Activated CD4-positive, CD25-positive, alpha-beta regulatory T cell treated with anti-CD3 and anti-CD28 coated beads, Interleukin-2, amount 50 U/mL, for 72 hours (primary cell): ENCODE results near the gene RBFA.
"Not testable (repeated sequence)": the region's sequence is repeated elsewhere in the genome, so short reads cannot be mapped to it uniquely, and the experiment has no call there.

Source experiments
- DNase-seq: peaks from one replicate; pipeline ENCODE4 v3.0.0; 2021

The RBFA gene, protein sequence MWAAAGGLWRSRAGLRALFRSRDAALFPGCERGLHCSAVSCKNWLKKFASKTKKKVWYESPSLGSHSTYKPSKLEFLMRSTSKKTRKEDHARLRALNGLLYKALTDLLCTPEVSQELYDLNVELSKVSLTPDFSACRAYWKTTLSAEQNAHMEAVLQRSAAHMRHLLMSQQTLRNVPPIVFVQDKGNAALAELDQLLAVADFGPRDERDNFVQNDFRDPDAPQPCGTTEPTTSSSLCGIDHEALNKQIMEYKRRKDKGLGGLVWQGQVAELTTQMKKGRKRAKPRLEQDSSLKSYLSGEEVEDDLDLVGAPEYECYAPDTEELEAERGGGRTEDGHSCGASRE

DNA sequence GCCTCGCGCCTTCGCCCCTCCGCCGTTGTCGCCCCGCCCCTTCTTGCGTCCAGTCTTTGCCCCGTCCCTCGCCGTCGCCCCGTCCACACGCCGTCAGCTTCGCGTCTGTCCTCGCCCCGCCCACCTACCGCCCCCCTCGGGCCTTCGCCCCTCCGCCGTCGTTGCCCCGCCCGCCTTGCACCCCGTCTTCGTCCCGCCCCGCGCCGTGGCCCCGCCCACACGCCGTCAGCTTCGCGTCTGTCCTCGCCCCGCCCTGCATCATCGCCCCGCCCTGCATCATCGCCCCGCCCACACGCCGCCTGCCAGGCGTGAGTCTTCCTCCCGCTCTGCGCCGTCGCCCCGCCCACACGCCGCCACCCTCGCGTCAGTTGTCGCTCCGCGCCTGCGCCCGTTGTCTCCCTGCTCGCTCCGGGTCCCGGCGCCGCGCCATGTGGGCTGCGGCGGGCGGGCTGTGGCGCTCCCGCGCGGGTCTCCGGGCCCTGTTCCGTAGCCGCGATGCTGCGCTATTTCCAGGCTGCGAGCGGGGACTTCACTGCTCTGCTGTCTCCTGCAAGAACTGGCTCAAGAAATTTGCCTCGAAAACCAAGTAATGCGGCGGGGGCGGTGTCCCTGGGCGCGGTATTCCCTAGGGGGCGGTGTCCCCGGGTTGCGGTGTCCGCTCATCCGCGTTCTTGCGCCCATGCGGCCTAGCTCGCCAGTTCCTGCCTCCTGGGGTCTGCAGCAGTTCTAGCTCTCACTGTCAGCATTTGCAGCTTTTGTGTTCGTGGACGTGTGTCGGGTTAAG, at the start of gene RBFA:
RBFA (plus strand) TSS at position 367 of the 784 bp plus-strand sequence; CDS start at position 429, 62 bp downstream.
- peak; percentile 99 for DNase-seq

DNA sequence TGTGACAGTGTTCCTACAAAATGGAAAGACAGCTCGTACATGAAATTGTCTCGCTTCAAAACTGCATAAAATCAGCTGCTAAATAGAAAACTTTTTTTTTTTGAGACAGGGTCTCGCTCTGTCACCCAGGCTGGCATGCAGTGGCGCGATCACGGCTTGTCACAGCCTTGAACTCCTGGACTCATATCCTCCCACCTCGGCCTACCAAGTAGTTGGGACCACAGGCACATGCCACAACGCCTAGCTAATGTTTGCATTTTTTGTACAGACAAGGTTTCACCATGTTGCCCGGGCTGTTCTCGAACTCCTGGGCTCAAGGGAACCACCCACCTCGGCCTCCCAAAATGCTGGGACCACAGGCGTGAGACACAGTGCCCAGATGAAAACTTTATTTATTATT, 49.1 kb upstream of the RBFA start:
- DNase-seq, result no peak

DNA sequence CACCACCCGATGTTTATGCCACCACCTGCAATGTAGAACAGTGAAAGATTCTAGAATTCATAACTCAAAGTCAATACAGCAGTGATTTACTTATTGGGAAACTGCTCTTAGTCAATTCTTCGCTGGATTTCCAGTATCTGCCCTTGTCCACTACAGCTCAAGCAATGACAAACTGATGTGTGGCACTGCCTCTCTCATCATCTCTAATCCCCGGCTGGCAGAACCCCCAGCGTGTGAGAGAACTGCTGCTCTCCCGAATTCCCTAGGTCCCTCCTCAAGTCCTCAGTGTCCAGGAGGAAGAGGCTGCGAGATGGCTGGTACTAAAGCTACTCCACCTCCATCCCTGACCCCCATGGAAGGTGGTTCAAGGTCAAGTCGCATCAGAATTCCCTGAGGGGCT, 47.5 kb upstream of the RBFA start:
- DNase-seq, result no peak

DNA sequence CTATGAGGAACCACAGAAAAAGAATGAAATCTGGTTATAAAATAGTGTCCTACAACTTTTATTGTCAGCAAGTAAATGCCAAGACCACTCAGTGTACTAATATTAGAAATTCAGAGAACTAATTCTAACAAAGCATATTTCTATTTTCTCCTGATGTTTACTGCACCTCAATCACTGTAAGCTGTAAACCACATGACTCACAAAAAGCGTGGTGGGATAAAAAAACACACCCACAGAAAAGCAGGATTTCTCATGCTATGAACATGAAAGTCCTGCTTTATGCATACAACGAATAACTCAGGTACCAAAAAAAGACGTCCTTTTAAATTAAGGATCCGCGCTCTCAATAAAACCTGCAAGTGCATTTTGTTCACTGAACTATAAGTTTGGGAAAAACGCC, 46.7 kb upstream of the RBFA start:
- no peak for DNase-seq

DNA sequence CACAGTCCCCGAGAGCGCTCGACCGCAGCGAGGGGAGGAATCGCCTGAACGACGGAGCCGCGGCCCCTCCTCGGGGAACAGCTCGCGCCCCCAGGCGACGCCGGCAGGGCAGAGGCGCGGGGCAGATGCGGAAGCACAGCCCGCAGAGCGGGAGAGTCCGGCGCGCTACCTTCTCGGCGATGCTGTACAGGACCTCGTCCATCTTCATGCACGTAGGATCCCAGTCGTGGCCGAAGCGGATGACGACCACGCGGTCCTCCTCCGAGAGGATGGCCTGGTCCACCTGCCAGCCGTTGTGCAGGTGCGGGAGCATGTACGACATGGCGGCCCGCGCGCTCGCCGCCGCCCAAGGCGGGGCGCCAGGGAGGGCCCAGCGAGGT, 46.2 kb upstream of the RBFA start:
- no peak for DNase-seq

DNA sequence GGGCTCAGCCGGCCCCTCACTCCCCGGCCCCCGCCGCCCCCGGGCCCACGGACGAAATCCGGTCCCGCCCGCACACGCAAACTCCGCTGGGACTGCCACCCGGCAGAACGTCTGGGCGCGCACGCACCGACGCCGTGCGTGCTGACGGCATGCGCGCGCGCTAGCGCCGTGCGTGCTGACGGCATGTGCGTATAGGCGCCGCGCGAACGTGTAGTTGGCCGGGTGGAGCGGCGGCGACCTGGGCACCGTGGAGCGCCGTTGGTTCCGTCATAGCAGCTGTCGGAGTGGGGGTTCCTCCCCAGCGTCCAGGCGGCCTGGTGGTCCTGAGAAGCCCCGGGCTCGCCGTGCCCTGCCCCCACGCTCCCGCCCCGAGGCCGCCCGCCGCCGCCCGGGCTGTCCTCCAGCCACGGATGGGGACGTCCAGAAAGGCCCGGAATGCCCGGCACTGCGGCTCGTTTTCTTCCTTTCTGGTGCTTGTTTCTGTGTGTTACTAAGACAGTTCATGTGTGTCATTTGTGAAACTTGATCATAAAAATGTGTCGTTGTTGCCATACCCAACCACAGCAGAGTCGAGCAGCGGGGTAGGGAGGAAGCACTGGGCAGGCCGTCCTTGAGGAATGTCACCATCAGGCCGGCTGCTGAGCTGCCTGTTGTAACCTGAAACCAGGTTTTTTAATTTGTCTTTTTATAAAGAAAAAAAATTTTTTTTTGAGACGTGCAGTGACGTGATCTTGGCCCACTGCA, 45.6 kb upstream of the RBFA start, which contains the start of gene TXNL4A:
TXNL4A (minus strand) TSS at position 113 of the 744 bp plus-strand sequence. CDS start 171 bp downstream, outside the sequence.
- peak; percentile 86 for DNase-seq

DNA sequence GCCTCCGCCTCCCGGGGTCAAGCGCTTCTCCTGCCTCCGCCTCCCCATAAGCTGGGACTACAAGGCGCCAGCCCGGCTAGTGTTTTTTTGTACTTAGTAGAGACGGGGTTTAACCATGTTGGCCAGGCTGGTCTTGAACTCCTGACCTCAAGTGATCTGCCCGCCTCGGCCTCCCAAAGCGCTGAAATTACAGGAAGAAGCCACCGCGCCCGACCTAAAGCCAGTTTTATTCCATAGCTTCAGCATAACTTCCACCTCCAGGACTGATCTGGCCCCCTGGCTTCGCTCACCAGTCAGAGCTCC, 45.1 kb upstream of the RBFA start:
- no peak for DNase-seq

DNA sequence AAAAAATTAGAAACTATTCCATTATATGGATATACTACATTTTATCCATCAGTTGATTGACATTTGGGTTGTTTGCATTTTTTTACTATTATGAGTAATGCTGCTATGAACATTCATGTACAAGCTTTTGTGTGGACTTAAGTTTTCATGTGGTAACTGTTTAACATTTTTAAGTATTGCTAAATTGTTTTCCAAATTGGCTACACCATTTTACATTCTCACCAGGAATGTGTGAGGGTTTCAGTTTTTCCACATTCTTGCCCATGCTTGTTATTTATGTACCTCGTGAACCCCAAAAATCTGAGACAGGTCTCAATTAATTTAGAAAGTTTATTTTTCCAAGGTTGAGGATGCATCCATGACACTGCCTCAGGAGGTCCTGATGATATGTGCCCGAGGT, 42.7 kb upstream of the RBFA start:
- no peak for DNase-seq

DNA sequence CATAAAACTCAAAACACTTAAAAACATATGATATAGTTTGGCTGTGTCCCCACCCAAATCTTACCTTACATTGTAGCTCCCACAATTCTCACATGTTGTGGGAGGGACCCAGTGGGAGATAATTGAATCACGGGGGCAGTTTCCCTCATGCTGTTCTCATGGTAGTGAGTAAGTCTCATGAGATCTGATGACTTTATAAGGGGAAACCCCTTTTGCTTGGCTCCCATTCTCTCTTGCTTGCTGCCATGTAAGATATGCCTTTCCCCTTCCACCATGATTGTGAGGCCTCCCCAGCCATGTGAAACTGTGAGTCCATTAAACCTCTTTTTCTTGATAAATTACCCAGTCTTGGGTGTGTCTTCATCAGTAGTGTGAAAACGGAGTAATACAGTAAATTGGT, 34.5 kb upstream of the RBFA start:
- not testable (repeated sequence) for DNase-seq

DNA sequence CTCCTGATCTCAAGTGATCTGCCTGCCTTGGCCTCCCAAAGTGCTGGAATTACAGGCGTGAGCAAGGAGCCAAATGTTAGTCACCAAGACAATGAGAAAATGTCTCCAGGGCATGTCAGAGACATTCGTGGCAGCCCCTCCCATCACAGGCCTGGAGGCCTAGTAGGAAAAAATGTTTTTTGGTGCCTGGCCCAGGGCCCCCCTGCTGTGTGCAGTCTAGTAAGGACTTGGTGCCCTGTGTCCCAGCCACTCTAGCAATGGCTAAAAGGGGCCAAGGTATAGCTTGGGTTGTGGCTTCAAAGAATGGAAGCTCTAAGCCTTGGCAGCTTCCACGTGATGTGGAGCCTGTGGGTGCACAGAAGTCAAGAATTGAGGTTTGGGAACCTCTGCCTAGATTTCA, 33.4 kb upstream of the RBFA start:
- DNase-seq, result no peak

DNA sequence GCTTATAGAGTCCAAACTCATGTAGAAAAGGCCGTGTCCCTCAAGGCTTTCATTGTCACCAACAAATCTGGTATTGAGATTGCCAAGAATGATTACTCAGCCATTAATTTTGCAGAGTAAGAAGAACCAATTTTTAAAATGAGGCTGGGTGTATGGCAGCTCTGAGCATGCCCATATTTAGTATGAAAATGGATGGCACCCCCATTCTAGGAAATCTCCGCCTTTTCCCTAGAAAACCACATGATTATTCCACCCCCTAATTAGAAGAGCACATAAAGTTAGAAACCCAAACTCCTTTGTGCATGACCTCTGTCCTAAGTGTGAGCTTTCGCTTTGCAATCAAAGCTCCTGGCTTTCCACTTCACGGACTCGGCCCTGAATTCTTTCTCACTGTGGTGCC, 31.8 kb upstream of the RBFA start:
- DNase-seq, result no peak

DNA sequence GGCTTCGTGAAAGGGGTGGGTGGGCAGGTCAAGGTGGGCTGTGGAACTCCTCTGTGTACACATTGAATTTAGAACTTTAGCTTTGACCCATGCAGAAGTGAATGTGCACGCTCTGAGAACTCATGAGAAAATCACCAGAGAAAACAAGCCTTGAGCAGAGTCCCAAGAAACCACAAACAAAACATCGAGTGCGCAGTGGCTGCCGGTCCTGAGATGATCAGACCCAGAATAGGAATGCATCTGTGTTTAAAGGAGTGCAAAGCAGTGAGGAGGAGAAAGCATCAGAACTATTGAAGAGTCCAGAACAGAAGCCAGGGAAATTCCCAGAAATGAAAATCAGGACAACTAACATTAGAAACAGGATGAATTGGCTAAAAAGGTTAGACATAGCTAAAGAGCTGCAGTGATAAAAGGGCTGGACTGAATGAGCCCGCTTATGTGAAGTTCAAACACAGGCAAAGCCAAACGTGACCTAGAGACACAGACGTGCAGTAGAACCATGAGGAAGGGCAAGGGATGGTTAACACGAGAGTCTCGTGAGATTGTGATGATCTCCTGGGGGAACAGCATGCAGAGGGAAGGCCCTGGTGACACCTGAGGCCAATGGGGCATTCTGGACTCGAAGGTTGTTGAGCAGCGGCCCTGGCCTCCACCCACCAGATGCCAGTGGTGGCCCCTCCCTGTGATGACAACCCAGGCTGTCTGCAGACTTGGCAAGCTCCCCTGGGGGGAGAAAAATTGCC, 29.5 kb upstream of the RBFA start:
- DNase-seq, result no peak

DNA sequence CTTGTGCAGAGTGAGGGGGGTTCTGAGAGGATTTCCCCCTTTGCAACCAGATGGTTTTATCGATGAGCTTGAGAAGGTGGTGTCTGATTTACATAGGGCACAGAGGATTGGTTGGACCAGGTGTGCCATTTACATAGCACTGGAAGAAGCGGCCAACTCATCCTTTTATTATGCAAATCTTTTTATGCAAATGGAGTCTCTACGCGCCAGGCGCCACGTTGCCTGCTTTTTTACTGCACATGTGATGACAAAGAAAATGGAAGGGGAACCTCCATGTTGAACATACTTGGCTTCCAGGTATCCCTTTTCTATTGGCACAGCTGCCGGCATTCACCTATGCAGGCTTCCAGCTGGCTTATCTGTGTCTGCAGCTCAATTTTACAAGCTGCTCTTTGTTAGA, 27.5 kb upstream of the RBFA start:
- no peak for DNase-seq

DNA sequence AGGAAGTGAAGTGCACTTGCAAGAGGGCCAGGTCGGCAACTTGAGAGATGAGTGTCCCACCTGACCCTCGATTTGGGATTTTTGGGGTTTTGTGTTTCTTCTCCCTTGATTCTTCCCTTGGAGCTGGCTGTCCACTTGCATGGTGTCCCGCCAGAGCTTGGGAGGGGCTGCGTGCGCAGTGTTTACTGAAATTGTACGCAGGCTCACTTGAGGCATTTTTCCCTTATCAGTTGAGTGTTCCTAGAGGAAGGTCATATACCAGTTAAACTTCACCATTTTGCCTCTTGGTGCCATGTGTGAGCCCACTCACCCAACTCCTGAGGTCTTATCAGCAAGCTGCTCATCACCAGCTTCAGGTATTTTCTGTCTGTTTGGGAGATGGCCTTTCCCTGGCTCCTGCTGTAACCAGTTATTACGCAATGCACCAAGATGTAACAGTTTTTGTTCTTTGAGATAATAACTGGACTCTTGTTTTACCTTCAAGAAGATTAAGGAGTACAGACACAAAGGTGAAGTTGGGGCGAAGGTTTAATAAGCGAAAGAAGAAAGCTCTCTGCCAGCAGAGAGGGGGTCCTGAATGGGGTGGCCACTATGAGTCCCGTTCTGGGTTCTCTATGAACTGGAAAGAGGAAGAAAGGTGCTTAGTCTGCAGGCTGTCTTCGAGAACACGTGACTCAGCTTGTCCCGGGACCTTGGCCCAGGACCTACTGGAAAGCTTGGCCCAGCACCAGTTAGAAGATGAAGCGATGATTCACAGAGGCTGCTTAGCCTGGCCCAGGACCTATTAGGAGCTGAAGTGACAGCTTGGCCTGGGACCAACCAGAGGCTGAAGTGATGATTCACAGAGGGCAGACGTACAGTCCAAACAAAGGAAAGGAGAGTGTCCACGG, 24.3 kb upstream of the RBFA start:
- DNase-seq, result no peak

DNA sequence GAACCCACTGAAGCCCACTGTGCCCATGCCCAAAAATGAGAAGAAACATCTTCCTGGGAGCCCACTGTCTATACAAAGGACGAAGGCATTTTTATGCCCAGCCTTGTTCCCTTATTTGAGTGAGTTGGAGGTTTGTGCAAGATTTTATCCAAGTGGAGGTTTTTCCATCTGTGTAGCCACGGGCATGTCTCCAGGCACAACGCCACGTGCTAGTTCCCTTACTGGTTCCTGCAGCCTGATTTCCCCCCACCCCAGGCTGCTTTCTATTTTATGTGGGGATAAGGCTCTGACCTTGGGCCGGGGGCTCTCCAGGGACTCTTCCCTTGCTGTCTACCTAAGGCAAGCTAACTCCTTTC, 23.7 kb upstream of the RBFA start:
- DNase-seq, result no peak

DNA sequence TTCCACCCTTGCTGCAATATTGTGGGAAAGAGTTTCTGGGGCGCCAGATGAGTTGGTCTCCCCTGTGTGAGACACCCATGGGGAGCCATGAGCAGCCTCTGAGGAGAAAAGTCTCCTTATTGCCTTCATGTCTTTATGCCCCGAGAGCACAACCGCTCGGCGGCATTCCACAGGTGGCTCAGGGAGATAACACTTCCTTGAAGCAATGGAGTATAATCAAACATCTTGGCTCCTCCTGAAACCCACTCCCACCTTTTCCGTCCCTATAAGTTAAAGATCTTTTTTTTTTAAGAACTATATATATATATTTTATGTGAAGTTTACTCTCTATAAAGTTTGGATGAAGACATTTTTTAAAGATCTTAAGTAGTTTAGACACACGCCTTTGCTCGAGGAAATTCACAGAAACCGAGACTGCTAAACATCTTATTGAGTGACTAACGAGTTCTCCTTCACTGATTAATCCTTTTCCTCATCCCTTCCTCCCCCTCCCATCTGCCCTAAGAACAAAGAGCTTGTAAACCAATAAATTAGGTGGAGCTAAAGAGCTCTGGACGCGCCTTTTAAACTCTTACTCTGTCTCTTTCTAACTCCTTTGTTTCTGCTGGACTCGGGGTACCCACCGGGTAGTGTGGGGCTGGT, 22.6 kb upstream of the RBFA start:
- not testable (repeated sequence) for DNase-seq

DNA sequence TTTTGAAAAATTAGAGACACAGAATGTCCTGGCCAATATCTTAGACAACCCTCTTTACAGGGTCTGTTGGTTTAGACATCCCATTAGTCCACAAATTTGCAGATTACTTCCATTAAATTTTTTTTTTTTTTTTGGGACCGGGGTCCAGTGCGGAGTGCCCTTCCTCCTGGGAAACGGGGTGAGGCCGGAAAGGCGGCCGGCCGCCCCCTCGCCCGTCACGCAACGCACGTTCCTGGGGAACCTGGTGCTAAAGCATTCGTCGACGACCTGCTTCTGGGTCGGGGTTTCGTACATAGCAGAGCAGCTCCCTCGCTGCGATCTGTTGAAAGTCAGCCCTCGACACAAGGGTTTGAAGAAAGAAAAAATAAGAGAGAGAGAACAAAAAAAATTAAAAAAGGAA, 21.5 kb upstream of the RBFA start:
- DNase-seq, result no peak

DNA sequence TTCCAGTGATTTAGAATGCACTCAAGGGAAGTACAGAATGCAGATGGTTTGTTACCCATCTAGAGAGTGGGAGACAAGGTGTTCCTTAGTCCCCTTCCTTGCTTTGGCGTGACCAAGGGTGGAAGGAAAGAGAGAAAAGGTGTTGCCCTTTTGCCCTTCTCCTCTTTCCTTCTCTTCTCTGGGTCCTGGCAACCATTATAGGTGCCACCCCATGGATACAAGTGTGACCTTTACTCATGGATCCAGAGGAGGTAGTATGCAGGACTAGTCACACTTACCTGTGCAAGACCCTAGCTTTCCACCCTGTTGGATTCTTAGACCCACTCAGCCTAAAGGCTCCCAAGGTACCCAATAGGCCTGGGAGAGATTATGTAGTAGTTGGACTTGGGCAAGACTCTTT, 11.6 kb upstream of the RBFA start:
- no peak for DNase-seq

DNA sequence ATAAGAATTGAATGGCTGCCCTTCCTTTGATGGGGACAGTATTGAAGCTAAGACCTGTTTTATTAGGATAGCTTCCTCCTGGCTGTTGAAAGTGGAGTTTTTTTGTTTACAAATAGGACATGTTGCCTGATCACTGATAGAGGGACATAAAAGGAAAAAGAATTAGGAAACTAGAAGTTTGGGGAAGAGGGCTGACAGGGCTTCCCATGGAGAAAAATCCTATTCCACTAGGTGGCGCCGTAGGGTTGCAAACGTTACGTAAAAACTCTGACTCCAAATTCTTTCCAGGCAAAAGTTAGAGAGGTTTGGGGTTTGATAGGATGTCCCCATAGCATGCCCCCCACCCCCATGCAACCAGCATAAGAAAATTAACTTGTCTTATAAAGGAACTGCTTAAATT, 11.1 kb upstream of the RBFA start:
- DNase-seq, result no peak

DNA sequence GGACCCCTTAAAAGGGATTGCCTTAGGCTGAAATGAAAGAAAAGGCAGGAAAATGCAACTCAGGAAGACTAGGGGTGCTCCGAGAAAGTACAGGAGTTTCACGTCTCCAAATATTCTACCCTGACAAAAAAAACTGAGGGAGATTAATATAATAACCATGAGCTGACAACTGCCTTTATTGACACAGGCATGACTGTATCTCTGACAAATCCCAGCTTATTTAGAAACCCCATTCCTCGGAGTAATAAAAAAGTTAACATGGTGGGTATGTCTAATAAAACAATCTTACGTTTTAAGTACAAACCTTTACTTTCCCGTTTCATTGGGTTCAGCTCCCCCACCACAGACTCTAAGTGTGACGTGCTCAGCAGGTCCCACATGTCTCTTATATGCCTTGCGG, 7.9 kb upstream of the RBFA start:
- DNase-seq, result no peak

DNA sequence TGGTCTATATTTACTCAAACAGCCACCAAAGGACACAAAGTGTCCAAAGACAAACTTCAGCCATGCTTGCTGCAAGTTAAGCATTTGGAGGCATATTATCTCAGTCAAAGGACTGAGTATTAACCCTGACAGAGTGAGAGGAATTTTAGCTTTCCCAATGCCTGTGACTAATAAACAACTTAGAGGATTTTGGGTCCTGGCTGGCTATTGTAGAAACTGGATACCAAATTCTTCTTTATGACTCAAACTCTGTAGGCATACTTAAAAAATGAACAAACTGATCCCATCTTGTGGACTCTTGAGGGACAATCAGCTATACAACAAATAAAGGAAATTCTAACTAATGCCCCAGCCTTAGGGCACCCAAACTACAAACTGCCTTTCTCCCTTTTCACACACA, 6.5 kb upstream of the RBFA start:
- DNase-seq, result not testable (repeated sequence)

DNA sequence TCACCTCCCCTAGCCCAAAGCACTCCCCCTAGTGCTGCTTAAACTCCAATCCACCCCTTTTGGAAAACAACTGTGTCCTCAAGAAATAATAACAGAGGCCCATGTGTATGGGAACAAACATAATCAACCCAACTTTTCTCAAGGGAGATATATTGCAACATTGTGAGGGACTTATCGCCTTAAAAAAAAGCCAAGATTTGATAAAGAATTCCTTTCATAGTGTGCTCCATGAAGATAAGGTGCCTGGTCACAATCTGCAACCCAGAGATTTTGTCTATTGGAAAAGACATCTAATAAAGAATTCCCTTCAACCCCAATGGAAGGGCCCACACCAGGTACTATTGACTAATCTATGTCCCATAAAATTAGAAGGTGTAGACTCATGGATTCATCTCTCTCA, 4.5 kb upstream of the RBFA start:
- DNase-seq, result no peak
